Esophagus squamous epithelium (tissue), 4 donors: ENCODE measurements around the gene ZNF667.

Experiments
- CTCF ChIP-seq, 6 experiments: fragments of 450-650 bp in 4 of 6; fragments of 200-600 bp in 2 of 6; sonication (generic) in 2 of 6; IDR thresholded peaks; one replicate each; pipeline ENCODE4 v1.5.1; 2016 to 2019; ENCODE audit warnings: antibody characterized with exemption in 6 of 6, mild to moderate bottlenecking in 4 of 6, moderate library complexity in 4 of 6
- POLR2A ChIP-seq, 4 donors: fragments of 450-650 bp; IDR thresholded peaks; one replicate each; pipeline ENCODE4 v1.6.1; 2017; ENCODE audit warnings: antibody characterized with exemption in 4 of 4, mild to moderate bottlenecking in 4 of 4, moderate library complexity in 3 of 4

DNA sequence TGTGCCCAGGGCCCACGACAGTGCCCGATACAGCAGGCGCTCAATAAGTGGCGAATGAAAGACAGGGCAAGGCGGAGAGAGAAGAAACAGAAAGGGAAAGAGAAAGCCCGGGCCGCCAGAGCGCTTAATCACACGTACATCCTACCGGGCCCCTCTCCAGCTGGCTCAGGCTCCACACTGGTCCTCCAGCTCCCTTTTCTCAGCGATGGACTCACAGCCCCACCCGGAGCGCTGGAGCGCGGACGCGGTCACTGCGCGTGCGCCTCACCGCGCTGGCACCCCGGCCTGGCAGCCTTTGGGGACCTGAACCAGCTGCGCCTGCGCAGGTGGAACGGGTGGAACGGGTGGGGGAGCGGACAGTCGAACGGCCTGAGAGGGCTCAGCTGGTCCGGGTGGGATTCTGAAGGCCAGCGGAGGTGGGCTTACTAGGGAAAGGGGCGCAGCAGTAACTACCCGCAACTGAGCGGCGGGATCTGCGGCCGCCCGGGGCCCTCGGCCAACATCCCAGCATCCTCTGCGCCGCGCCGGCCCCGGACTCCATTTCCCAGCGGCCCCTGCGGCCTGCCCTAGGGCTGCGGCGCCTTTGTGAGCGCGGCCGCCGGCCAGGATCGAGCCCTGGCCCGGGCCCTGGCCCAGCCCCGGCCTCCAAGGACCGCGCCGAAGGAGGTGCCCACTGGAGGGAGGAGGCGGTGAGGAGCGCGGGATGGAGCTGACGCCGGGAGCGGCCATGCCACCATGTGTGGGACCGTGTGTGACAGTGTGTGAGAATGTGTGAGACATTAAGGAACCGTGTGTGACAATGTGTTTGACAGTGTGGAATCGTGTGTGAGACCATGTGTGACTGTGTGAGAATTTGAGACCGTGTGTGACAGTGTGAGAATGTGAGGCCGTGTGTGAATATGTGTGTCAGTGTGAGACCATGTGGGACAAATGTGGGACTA lies 73.1 kb downstream of the ZNF667 start, which contains the start of gene ZNF583:
- TF ChIP-seq CTCF (IDR thresholded peaks at IDR 0.05) = peak in 1 of 6 experiments; percentile 20
- peak in 1 of 4 donors; percentile 23 for TF ChIP-seq POLR2A (IDR thresholded peaks at IDR 0.05)
